Activated T-cell treated with anti-CD3 and anti-CD28 coated beads, Interleukin-2, amount 50 U/mL, for 4 hours (primary cell): ENCODE results near the gene TRDN. TPM values are rescaled to one million over a fixed set of nuclear protein-coding genes. Genes with fewer than 3 reads are reported as not detected.

Experiments used
- ATAC-seq, 2 donors: fragments of 200-7000 bp; cut with Tn5 transposase; one replicate each; pipeline ENCODE4 v1.10.0; 2021
- DNase-seq: peaks from one replicate; pipeline ENCODE4 v3.0.0-alpha.2; 2020
- H3K27me3 Mint-ChIP-seq: one replicate; pipeline ENCODE4 v1.8.0; 2021; ENCODE audit warnings: low read depth, mixed read lengths
- H3K36me3 Mint-ChIP-seq: one replicate; pipeline ENCODE4 v1.8.0; 2022; ENCODE audit warnings: mixed read lengths; ENCODE audit not compliant: insufficient read depth
- H3K4me1 Mint-ChIP-seq: one replicate; pipeline ENCODE4 v1.8.0; 2021; ENCODE audit warnings: low read depth, mixed read lengths
- H3K4me3 Mint-ChIP-seq: one replicate; pipeline ENCODE4 v1.8.0; 2021; ENCODE audit warnings: mild to moderate bottlenecking, moderate library complexity, mixed read lengths
- H3K9me3 Mint-ChIP-seq: one replicate; pipeline ENCODE4 v1.8.0; 2021; ENCODE audit warnings: mixed read lengths
- total RNA-seq, 3 donors: library from RNA; stranded (reverse); gene quantifications; one replicate each; pipeline ENCODE4 v1.2.1, GENCODE V29; 2021

The TRDN gene
- not detected for total RNA-seq

- Mint-ChIP-seq H3K4me1 (no peaks in the 10 kb centered on the region), H3K4me3 (no peak within 1 kb of the TSS), H3K36me3 (no peaks in the 10 kb centered on the region), H3K9me3 (peaks cover 1% of the 10 kb centered on the region), H3K27me3 (no peaks in the 10 kb centered on the region)
- no peak for DNase-seq
- ATAC-seq: no peak
These were observed at the start of gene TRDN for GRCh38 chr6:123636782-123637181. Gene TRDN, minus strand, starts transcription at chr6:123636950. Its CDS starts 175 bp downstream, at chr6:123636775.

- Mint-ChIP-seq H3K27me3 (no peaks in the 10 kb centered on the region), H3K4me3 (no peak overlapping the region), H3K36me3 (no peaks in the 10 kb centered on the region), H3K4me1 (no peaks in the 10 kb centered on the region), H3K9me3 (no peaks in the 10 kb centered on the region)
- DNase-seq (no peak), ATAC-seq (no peak)
These were observed 45.3 kb upstream of the TRDN start for GRCh38 chr6:123681957-123682462.

- Mint-ChIP-seq H3K4me1 (no peaks in the 10 kb centered on the region), H3K4me3 (no peak overlapping the region), H3K36me3 (no peaks in the 10 kb centered on the region), H3K27me3 (no peaks in the 10 kb centered on the region), H3K9me3 (peaks cover 12% of the 10 kb centered on the region)
- no peak for ATAC-seq
- DNase-seq: no peak
These were observed 41.1 kb upstream of the TRDN start for GRCh38 chr6:123677897-123678296.

GRCh38 chr6:123676793-123677192 is 40.0 kb upstream of the TRDN start:
- Mint-ChIP-seq H3K4me3 (no peak overlapping the region), H3K9me3 (peaks cover 12% of the 10 kb centered on the region), H3K36me3 (no peaks in the 10 kb centered on the region), H3K4me1 (no peaks in the 10 kb centered on the region), H3K27me3 (no peaks in the 10 kb centered on the region)
- DNase-seq (no peak), ATAC-seq (no peak)

- H3K27me3 Mint-ChIP-seq: no peaks in the 10 kb centered on the region
- no peaks in the 10 kb centered on the region for H3K4me1 Mint-ChIP-seq
- ATAC-seq: no peak
- no peak for DNase-seq
- peaks cover 5% of the 10 kb centered on the region for H3K9me3 Mint-ChIP-seq
- H3K4me3 Mint-ChIP-seq: no peak overlapping the region
- no peaks in the 10 kb centered on the region for H3K36me3 Mint-ChIP-seq
These were observed 32.3 kb upstream of the TRDN start for GRCh38 chr6:123668965-123669591.

GRCh38 chr6:123668063-123668462 is 31.3 kb upstream of the TRDN start:
- Mint-ChIP-seq H3K4me1 (no peaks in the 10 kb centered on the region), H3K4me3 (no peak overlapping the region), H3K27me3 (no peaks in the 10 kb centered on the region), H3K36me3 (no peaks in the 10 kb centered on the region), H3K9me3 (no peaks in the 10 kb centered on the region)
- ATAC-seq (no peak), DNase-seq (no peak)

- H3K36me3 Mint-ChIP-seq: no peaks in the 10 kb centered on the region
- no peaks in the 10 kb centered on the region for H3K4me1 Mint-ChIP-seq
- DNase-seq (no peak), ATAC-seq (no peak)
- no peaks in the 10 kb centered on the region for H3K27me3 Mint-ChIP-seq
- no peaks in the 10 kb centered on the region for H3K9me3 Mint-ChIP-seq
- H3K4me3 Mint-ChIP-seq: no peak overlapping the region
These were observed 26.7 kb upstream of the TRDN start for GRCh38 chr6:123663436-123663835.

GRCh38 chr6:123662757-123663156 is 26.0 kb upstream of the TRDN start:
- Mint-ChIP-seq H3K4me1 (no peaks in the 10 kb centered on the region), H3K27me3 (no peaks in the 10 kb centered on the region), H3K9me3 (no peaks in the 10 kb centered on the region), H3K36me3 (no peaks in the 10 kb centered on the region), H3K4me3 (no peak overlapping the region)
- ATAC-seq: no peak
- DNase-seq: no peak

GRCh38 chr6:123661105-123661891 is 24.5 kb upstream of the TRDN start:
- Mint-ChIP-seq H3K27me3 (no peaks in the 10 kb centered on the region), H3K4me3 (no peak overlapping the region), H3K36me3 (no peaks in the 10 kb centered on the region), H3K9me3 (no peaks in the 10 kb centered on the region), H3K4me1 (no peaks in the 10 kb centered on the region)
- DNase-seq: no peak
- no peak for ATAC-seq

GRCh38 chr6:123659960-123660748 is 23.4 kb upstream of the TRDN start:
- ATAC-seq (no peak), DNase-seq (no peak)
- Mint-ChIP-seq H3K4me3 (no peak overlapping the region), H3K27me3 (no peaks in the 10 kb centered on the region), H3K4me1 (no peaks in the 10 kb centered on the region), H3K36me3 (no peaks in the 10 kb centered on the region), H3K9me3 (no peaks in the 10 kb centered on the region)

- H3K4me1 Mint-ChIP-seq: no peaks in the 10 kb centered on the region
- H3K4me3 Mint-ChIP-seq: no peak overlapping the region
- no peak for DNase-seq
- H3K36me3 Mint-ChIP-seq: no peaks in the 10 kb centered on the region
- H3K27me3 Mint-ChIP-seq: no peaks in the 10 kb centered on the region
- no peaks in the 10 kb centered on the region for H3K9me3 Mint-ChIP-seq
- ATAC-seq: no peak
These were observed 22.1 kb upstream of the TRDN start for GRCh38 chr6:123658848-123659247.

- Mint-ChIP-seq H3K36me3 (no peaks in the 10 kb centered on the region), H3K27me3 (no peaks in the 10 kb centered on the region), H3K4me3 (no peak overlapping the region), H3K4me1 (no peaks in the 10 kb centered on the region), H3K9me3 (no peaks in the 10 kb centered on the region)
- DNase-seq (no peak), ATAC-seq (no peak)
These were observed 19.0 kb upstream of the TRDN start for GRCh38 chr6:123655521-123656306.

GRCh38 chr6:123648723-123649122 is 12.0 kb upstream of the TRDN start:
- Mint-ChIP-seq H3K4me3 (no peak overlapping the region), H3K27me3 (no peaks in the 10 kb centered on the region), H3K36me3 (no peaks in the 10 kb centered on the region), H3K9me3 (peaks cover 17% of the 10 kb centered on the region), H3K4me1 (no peaks in the 10 kb centered on the region)
- ATAC-seq: no peak
- DNase-seq: no peak

GRCh38 chr6:123648020-123648580 is 11.3 kb upstream of the TRDN start:
- no peak for DNase-seq
- no peak for ATAC-seq
- peaks cover 17% of the 10 kb centered on the region for H3K9me3 Mint-ChIP-seq
- no peak overlapping the region for H3K4me3 Mint-ChIP-seq
- no peaks in the 10 kb centered on the region for H3K27me3 Mint-ChIP-seq
- H3K4me1 Mint-ChIP-seq: no peaks in the 10 kb centered on the region
- no peaks in the 10 kb centered on the region for H3K36me3 Mint-ChIP-seq
